Activated CD4-positive, alpha-beta T cell treated with anti-CD3 and anti-CD28 coated beads, Interleukin-2, amount 10 ng/mL, durations not matched to agents 7 days and 5 days (primary cell): Measurements from ENCODE around the gene OR4M2. TPM values are rescaled to one million over a fixed set of nuclear protein-coding genes. Genes with fewer than 3 reads are reported as not detected.
"Not testable (repeated sequence)": the region's sequence is repeated elsewhere in the genome, so short reads cannot be mapped to it uniquely, and the experiment has no call there.

Experiments used
- CTCF ChIA-PET: fragments of 350-600 bp; sonication (Branson Sonifier 250); formaldehyde crosslinking; loops from one replicate; lab custom pipeline; 2021; ENCODE audit warnings: antibody characterized with exemption; lab: Charles Lee
- POLR2A ChIA-PET: fragments of 350-600 bp; sonication (Branson Sonifier 250); formaldehyde crosslinking; loops from one replicate; lab custom pipeline; 2021; ENCODE audit warnings: antibody characterized with exemption; lab: Charles Lee
- DNase-seq: peaks from one replicate; pipeline ENCODE4 v3.0.0-alpha.2; 2020
- H3K27ac Mint-ChIP-seq: one replicate; pipeline ENCODE4 v1.8.0; 2021; ENCODE audit warnings: mild to moderate bottlenecking, moderate library complexity, mixed read lengths
- H3K27me3 Mint-ChIP-seq: one replicate; pipeline ENCODE4 v1.8.0; 2021; ENCODE audit warnings: mixed read lengths
- H3K36me3 Mint-ChIP-seq: one replicate; pipeline ENCODE4 v1.8.0; 2021; ENCODE audit warnings: low read depth, mixed read lengths
- H3K4me1 Mint-ChIP-seq: one replicate; pipeline ENCODE4 v1.8.0; 2021; ENCODE audit warnings: mixed read lengths
- H3K4me3 Mint-ChIP-seq: one replicate; pipeline ENCODE4 v1.8.0; 2021; ENCODE audit warnings: mild to moderate bottlenecking, moderate library complexity, mixed read lengths
- H3K9me3 Mint-ChIP-seq: one replicate; pipeline ENCODE4 v1.8.0; 2021; ENCODE audit warnings: mixed read lengths
- total RNA-seq, 2 experiments: library from RNA; stranded (reverse); gene quantifications; one replicate each; pipeline ENCODE4 v1.2.3, GENCODE V29; 2021

The OR4M2 gene, protein sequence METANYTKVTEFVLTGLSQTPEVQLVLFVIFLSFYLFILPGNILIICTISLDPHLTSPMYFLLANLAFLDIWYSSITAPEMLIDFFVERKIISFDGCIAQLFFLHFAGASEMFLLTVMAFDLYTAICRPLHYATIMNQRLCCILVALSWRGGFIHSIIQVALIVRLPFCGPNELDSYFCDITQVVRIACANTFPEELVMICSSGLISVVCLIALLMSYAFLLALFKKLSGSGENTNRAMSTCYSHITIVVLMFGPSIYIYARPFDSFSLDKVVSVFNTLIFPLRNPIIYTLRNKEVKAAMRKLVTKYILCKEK
- not detected for total RNA-seq

DNA sequence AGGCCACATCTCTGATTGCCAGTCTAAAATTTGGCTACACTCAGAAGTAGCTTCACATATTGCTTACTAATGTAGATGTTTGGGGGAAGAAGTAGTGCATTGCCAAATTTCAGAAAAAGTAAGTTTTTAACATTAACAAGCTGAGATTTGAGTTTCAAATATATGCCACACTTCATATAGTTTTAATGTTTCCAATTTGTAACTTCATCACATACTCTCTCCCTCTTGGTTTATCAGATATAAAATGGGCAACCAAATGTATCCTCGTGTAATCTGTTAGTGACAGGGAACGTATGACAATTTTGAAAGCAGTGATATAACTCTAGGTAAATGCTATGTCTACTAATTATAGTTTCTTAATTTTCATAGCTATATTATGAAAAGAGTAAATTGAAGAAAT is at the start of gene OR4M2:
Gene OR4M2, plus strand, starts transcription at position 301 of the 400 bp plus-strand sequence. Its CDS starts 98 bp downstream, at position 399.
- POLR2A ChIA-PET, H3K4me1 Mint-ChIP-seq, H3K27me3 Mint-ChIP-seq: not testable (repeated sequence)

DNA sequence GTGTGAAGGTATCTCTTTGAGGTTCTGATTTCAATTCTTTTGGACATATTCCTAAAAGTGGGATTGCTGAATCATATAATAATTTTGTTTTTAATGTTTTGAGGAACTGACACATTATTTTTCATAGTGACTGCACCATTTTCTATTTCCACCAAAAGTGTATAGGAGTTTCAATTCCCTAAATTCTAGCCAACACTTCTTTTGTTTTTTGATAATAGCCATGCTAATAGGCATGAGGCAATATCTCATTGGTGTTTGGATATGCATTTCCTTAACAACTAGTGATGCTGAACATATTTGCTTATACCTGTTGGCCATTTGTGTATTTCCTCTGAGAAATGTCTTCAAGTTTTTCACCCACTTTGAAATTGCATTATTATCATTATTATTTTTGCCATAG is 11.1 kb upstream of the OR4M2 start:
- H3K36me3 Mint-ChIP-seq, POLR2A ChIA-PET, DNase-seq, H3K27ac Mint-ChIP-seq, H3K9me3 Mint-ChIP-seq, H3K4me3 Mint-ChIP-seq, H3K27me3 Mint-ChIP-seq, H3K4me1 Mint-ChIP-seq, CTCF ChIA-PET: not testable (repeated sequence)

More for the DNA sequence above, at the start of gene OR4M2:
- CTCF ChIA-PET, H3K4me3 Mint-ChIP-seq, H3K9me3 Mint-ChIP-seq, DNase-seq, H3K36me3 Mint-ChIP-seq, H3K27ac Mint-ChIP-seq: not testable (repeated sequence)

DNA sequence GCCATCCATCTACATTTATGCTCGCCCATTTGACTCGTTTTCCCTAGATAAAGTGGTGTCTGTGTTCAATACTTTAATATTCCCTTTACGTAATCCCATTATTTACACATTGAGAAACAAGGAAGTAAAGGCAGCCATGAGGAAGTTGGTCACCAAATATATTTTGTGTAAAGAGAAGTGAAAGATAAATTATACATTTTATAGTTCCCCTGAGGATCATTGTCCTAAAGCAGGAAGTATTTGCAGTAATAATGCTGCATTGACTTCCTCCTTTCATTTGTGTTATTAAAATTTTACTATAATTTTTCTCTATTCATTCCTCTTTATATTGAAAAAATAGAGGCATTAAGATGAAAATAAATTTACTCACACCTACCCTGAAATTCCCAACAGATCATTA is 1.1 kb downstream of the OR4M2 start:
- CTCF ChIA-PET, H3K4me3 Mint-ChIP-seq, DNase-seq, H3K27ac Mint-ChIP-seq, POLR2A ChIA-PET, H3K9me3 Mint-ChIP-seq, H3K36me3 Mint-ChIP-seq, H3K4me1 Mint-ChIP-seq, H3K27me3 Mint-ChIP-seq: not testable (repeated sequence)

DNA sequence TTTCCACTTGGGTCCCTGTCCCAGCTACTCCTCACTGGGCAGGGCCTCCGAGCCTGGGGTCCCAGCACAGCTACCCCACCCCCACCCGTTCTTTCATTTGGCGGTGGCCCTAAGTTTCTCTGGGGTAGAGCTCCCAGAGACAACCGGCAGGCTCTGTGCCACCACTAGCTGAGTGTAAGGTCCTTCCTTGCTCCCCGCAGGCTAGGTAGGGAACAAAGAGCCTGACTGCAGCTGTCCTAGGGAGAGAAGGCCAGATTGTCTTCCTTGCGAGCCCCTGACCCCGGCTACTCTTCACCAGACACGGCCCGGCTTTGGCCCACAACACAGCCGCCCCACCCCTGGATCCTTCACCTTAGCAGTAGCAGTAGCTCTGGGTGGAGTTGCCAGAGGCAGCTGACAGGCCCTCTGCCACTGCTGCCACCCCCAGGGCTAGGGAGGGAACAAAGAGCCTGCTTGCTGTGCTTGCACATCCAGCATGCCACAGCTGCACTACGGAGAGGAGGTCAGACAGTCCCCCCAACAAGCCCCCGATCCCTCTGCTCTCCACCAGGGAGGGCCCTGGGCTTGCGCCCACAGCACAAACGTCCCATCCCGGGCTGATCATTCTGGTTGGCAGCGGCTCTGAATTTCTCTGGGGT is 18.4 kb downstream of the OR4M2 start:
- H3K27me3 Mint-ChIP-seq, DNase-seq, POLR2A ChIA-PET, H3K36me3 Mint-ChIP-seq, H3K9me3 Mint-ChIP-seq, H3K4me1 Mint-ChIP-seq, CTCF ChIA-PET, H3K27ac Mint-ChIP-seq, H3K4me3 Mint-ChIP-seq: not testable (repeated sequence)

DNA sequence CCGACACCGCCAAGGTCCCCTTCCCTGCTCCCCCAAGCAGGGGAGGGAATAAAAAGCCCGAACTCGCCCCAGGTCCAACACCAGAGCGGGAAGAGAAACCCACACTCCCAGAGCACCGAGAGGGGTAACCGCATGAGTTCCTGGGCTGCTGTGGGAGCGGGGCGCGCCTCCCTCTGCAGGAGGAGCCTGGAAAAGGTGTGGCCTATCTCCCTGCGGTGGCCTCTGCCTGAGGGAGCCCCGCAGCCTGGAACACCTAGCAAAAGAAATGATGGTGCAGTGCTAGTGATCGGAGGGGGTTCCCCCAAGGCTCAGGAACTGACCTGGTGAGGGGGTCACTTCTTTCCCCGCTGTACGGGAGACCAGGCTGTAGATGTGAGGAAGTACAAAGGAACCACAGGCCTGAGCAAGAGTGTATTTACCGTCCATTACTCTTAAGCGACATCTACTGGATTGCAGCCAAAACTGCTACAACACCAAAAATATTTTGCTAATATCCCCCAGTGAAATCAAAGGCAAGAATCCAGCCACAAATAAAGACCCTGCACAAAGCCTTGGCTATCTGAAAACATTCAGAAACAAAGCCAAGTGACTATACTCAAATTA is 19.1 kb downstream of the OR4M2 start:
- CTCF ChIA-PET, POLR2A ChIA-PET: not testable (repeated sequence)

DNA sequence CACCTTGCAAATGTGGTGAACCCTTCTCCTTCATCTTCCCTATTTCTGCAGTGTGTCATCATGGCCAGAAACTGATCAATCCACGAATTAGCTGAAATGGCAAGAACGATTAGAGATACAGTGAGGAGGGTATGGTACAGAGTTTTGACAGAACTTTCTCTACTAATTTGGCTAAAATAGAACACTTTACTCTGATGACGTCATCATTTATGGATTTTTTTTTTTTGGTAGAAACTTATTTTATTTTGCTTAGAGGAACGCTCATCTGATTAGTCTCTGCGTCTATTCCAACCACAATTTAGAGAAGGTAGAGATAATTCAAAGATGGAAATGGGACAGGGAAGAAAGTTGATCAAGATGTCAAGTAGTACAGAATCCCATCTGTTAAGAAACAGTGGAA is 41.7 kb downstream of the OR4M2 start:
- H3K9me3 Mint-ChIP-seq, H3K27ac Mint-ChIP-seq, POLR2A ChIA-PET, CTCF ChIA-PET, H3K4me1 Mint-ChIP-seq, H3K4me3 Mint-ChIP-seq, DNase-seq, H3K36me3 Mint-ChIP-seq, H3K27me3 Mint-ChIP-seq: not testable (repeated sequence)

More for the DNA sequence above, 19.1 kb downstream of the OR4M2 start:
- not testable (repeated sequence) for H3K4me3 Mint-ChIP-seq, H3K4me1 Mint-ChIP-seq, H3K9me3 Mint-ChIP-seq, H3K36me3 Mint-ChIP-seq, DNase-seq, H3K27me3 Mint-ChIP-seq, H3K27ac Mint-ChIP-seq

Other genes starting within 250 kb of the OR4M2 start
- not detected for gene POTEB, start 202.8 kb upstream of the OR4M2 start, total RNA-seq